HEK293 (cell line): ENCODE results near the gene SMIM13.

ENCODE experiments used
- CTCF ChIA-PET: fragments of 350-600 bp; formaldehyde crosslinking; extraction: SDS; loops from one replicate; lab custom pipeline; 2021; ENCODE audit warnings: antibody characterized with exemption; lab: Yijun Ruan, JAX
- POLR2A ChIA-PET: fragments of 300-600 bp; formaldehyde crosslinking; extraction: SDS; loops from one replicate; lab custom pipeline; 2020; ENCODE audit warnings: antibody characterized with exemption, inconsistent platforms; lab: Yijun Ruan, JAX
- H3K27ac ChIP-seq: fragments of 200-500 bp; sonication (Bioruptor generic); 2 replicates; pipeline ENCODE4 v1.5.1; 2014; ENCODE audit warnings: low read depth, low read length, control low read depth, inconsistent platforms; ENCODE audit errors: extremely low read depth
- H3K36me3 ChIP-seq, 2 experiments: fragments of 200-500 bp in 1 of 2; sonication (Bioruptor generic) in 1 of 2; 1 replicate in 1 of 2; 2 replicates in 1 of 2; pipeline ENCODE4 v1.5.1; 2014 to 2017; ENCODE audit warnings: inconsistent platforms in 2 of 2, low read length in 2 of 2; ENCODE audit not compliant: control insufficient read depth in 2 of 2, insufficient read depth in 1 of 2
- H3K4me1 ChIP-seq: fragments of 200-500 bp; sonication (Bioruptor generic); 2 replicates; pipeline ENCODE4 v1.5.1; 2014; ENCODE audit warnings: mild to moderate bottlenecking, low read length, inconsistent platforms; ENCODE audit not compliant: control insufficient read depth, insufficient read depth
- H3K4me3 ChIP-seq: 2 replicates; pipeline ENCODE4 v1.5.1; 2011; ENCODE audit warnings: low read depth, mild to moderate bottlenecking, control low read depth, low read length, moderate library complexity
- H3K9me3 ChIP-seq: fragments of 200-500 bp; sonication (Bioruptor generic); 2 replicates; pipeline ENCODE4 v1.5.1; 2014; ENCODE audit warnings: low read depth, low read length, inconsistent platforms; ENCODE audit not compliant: control insufficient read depth, insufficient read depth
- ELK4 ChIP-seq: IDR thresholded peaks from 2 replicates; pipeline ENCODE4 v1.6.1; 2011; ENCODE audit warnings: mild to moderate bottlenecking, low read depth, low read length, borderline replicate concordance
- HOXD13 ChIP-seq: sonication (generic); formaldehyde crosslinking; IDR thresholded peaks from 2 replicates; pipeline ENCODE4 v1.8.0; 2022; ENCODE audit warnings: missing genetic modification reagents, borderline replicate concordance
- ZBTB6 ChIP-seq: fragments of 450-650 bp; formaldehyde crosslinking; IDR thresholded peaks from 2 replicates; pipeline ENCODE4 v1.5.1; 2017; ENCODE audit warnings: missing biosample characterization, missing genetic modification characterization
- ZFP41 ChIP-seq: fragments of 450-650 bp; formaldehyde crosslinking; IDR thresholded peaks from 2 replicates; pipeline ENCODE4 v1.5.1; 2016; ENCODE audit warnings: missing biosample characterization, missing genetic modification characterization, borderline replicate concordance
- ZNF133 ChIP-seq: fragments of 450-650 bp; formaldehyde crosslinking; IDR thresholded peaks from 2 replicates; pipeline ENCODE4 v1.5.1; 2016; ENCODE audit warnings: missing biosample characterization, missing genetic modification characterization
- ZNF19 ChIP-seq: fragments of 450-650 bp; formaldehyde crosslinking; IDR thresholded peaks from 2 replicates; pipeline ENCODE4; 2016; ENCODE audit warnings: missing biosample characterization, missing genetic modification characterization, low read depth
- ZNF223 ChIP-seq: fragments of 450-650 bp; formaldehyde crosslinking; IDR thresholded peaks from 2 replicates; pipeline ENCODE4 v1.5.1; 2016; ENCODE audit warnings: missing biosample characterization, missing genetic modification characterization
- ZNF26 ChIP-seq: fragments of 450-650 bp; formaldehyde crosslinking; IDR thresholded peaks from 2 replicates; pipeline ENCODE4 v1.5.1; 2016; ENCODE audit warnings: missing biosample characterization, missing genetic modification characterization
- ZNF426 ChIP-seq: fragments of 450-650 bp; formaldehyde crosslinking; IDR thresholded peaks from 2 replicates; pipeline ENCODE4 v1.5.1; 2017; ENCODE audit warnings: missing biosample characterization, missing genetic modification characterization, mild to moderate bottlenecking, inconsistent platforms, moderate library complexity
- ZNF529 ChIP-seq: fragments of 450-650 bp; formaldehyde crosslinking; IDR thresholded peaks from 2 replicates; pipeline ENCODE4 v1.5.1; 2017; ENCODE audit warnings: missing genetic modification characterization, missing biosample characterization; ENCODE audit not compliant: insufficient replicate concordance
- ZNF555 ChIP-seq: fragments of 450-650 bp; formaldehyde crosslinking; conservative IDR thresholded peaks from 2 replicates; pipeline ENCODE4 v1.5.1; 2017; ENCODE audit warnings: missing biosample characterization, mild to moderate bottlenecking, missing genetic modification characterization, inconsistent platforms
- ZNF558 ChIP-seq: fragments of 450-650 bp; formaldehyde crosslinking; IDR thresholded peaks from 2 replicates; pipeline ENCODE4 v1.5.1; 2016; ENCODE audit warnings: missing biosample characterization, missing genetic modification characterization
- ZNF560 ChIP-seq: fragments of 450-650 bp; formaldehyde crosslinking; IDR thresholded peaks from 2 replicates; pipeline ENCODE4 v1.5.1; 2017; ENCODE audit warnings: missing biosample characterization, missing genetic modification characterization, borderline replicate concordance
- ZNF571 ChIP-seq: fragments of 450-650 bp; formaldehyde crosslinking; IDR thresholded peaks from 2 replicates; pipeline ENCODE4 v1.5.0; 2017; ENCODE audit warnings: missing biosample characterization, missing genetic modification characterization
- ZNF610 ChIP-seq: fragments of 450-650 bp; formaldehyde crosslinking; IDR thresholded peaks from 2 replicates; pipeline ENCODE4 v1.5.1; 2016; ENCODE audit warnings: missing biosample characterization, missing genetic modification characterization, borderline replicate concordance
- ZNF639 ChIP-seq: fragments of 450-650 bp; formaldehyde crosslinking; IDR thresholded peaks from 2 replicates; pipeline ENCODE4 v1.5.1; 2016; ENCODE audit warnings: missing biosample characterization, missing genetic modification characterization
- ZNF660 ChIP-seq: fragments of 450-650 bp; IDR thresholded peaks from 2 replicates; pipeline ENCODE4 v1.5.1; 2018; ENCODE audit warnings: missing biosample characterization, mild to moderate bottlenecking, missing genetic modification characterization
- ZNF704 ChIP-seq: fragments of 450-650 bp; formaldehyde crosslinking; IDR thresholded peaks from 2 replicates; pipeline ENCODE4 v1.5.1; 2016; ENCODE audit warnings: missing biosample characterization, missing genetic modification characterization
- ZNF785 ChIP-seq: fragments of 450-650 bp; formaldehyde crosslinking; IDR thresholded peaks from 2 replicates; pipeline ENCODE4 v1.5.1; 2016; ENCODE audit warnings: missing biosample characterization, missing genetic modification characterization
- ZSCAN23 ChIP-seq: fragments of 450-650 bp; formaldehyde crosslinking; IDR thresholded peaks from 2 replicates; pipeline ENCODE4 v1.5.1; 2016; ENCODE audit warnings: missing biosample characterization, missing genetic modification characterization

Gene SMIM13

GRCh38 chr6:11044712-11045167, 48.9 kb upstream of the SMIM13 start (continued):
- TF ChIP-seq ZNF529 (tag by site-specific recombination) (no peak), ZNF426 (no peak), ZNF133 (tag by site-specific recombination) (0 out of 2 replicates have a peak, but pooled peaks have one; percentile 15), ZFP41 (tag by site-specific recombination) (no peak), ZNF639 (tag by site-specific recombination) (no peak), ZNF785 (0 out of 2 replicates have a peak, but pooled peaks have one; percentile 32), ZNF610 (tag by site-specific recombination) (peak; percentile 13; the same call in 1 of the 2 replicates), ZNF560 (peak; percentile 84; the same call in 1 of the 2 replicates), ZNF223 (no peak), ZNF704 (no peak), ZNF558 (tag by site-specific recombination) (no peak), ZSCAN23 (tag by site-specific recombination) (no peak)

- H3K4me1 ChIP-seq, result peaks cover 8% of the 10 kb centered on the region
- POLR2A ChIA-PET, result no interaction called here
- H3K9me3 ChIP-seq, result no peaks in the 10 kb centered on the region
- no peak overlapping the region for H3K27ac ChIP-seq
- TF ChIP-seq ELK4 (no peak), HOXD13 (CRISPR knock-in tag) (no peak), ZNF660 (tag by site-specific recombination) (no peak), ZNF571 (no peak), ZNF555 (tag by site-specific recombination) (no peak), ZBTB6 (tag by site-specific recombination) (no peak), ZNF26 (tag by site-specific recombination) (no peak), ZNF19 (tag by site-specific recombination) (no peak)
- H3K4me3 ChIP-seq, result no peak overlapping the region
- CTCF ChIA-PET, result no interaction called here
- H3K36me3 ChIP-seq, result no peaks in the 10 kb centered on the region
Measured at GRCh38 chr6:11050731-11051130, 42.9 kb upstream of the SMIM13 start.
